NCI-H1694 (cell line): ENCODE results near the gene IFT52.
A peak's percentile ranks its signal among the peaks of the same experiment; 100 is the strongest.

ENCODE experiments used
- DNase-seq: peaks from one replicate; lab custom pipeline; 2025; lab: John Stamatoyannopoulos, UW

The IFT52 gene

DNA sequence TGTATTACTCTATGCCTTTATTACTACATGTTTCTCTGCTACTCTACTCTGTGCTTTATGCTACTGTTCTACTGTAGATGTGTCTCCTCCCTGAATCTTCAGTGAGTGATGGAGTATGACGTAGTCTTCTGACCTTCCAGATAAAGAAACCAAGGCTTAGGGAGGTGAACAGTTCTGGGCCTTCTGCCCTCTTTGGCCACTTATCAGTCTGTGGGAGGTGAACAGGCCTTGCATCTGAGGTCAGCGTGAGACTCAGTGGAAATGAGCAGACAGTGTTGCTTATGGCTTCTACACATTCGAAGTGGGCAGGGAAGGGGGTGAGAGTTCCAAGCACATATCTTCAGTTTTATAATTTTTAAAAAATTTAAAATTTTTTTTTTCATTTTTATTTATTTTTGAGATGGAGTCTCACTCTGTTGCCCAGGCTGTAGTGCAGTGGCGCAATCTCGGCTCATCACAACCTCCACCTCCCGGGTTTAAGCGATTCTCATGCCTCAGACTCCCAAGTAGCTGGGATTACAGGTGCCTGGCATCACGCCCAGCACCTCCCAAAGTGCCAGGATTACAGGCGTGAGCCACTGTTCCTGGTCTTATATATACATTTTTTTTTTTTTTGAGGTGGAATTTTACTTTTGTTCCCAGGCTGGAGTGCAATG, 100.3 kb downstream of the IFT52 start:
- no peak for DNase-seq

- peak; percentile 17 for DNase-seq
Observed at GRCh38 chr20:43691928-43692524, 101.3 kb downstream of the IFT52 start.

GRCh38 chr20:43694763-43695162, 104.0 kb downstream of the IFT52 start:
- no peak for DNase-seq

DNA sequence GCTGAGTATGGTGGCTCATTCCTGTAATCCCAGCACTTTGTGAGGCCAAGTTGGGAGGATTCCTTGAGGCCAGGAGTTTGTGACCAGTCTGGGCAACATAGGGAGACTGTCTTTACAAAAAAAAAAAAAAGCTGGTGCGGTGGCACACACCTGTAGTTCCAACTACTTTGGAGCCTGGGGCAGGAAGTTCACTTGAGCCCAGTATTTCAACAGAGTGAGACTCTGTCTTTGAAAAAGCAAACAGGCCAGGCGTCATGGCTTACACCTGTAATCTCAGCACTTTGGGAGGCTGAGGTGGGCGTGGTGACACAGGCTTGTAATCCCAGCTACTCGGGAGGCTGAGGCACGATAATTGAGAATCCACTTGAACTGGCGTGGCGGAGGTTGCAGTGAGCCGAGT, 104.8 kb downstream of the IFT52 start:
- no peak for DNase-seq
